GM12873 (cell line): Measurements from ENCODE around the gene SMIM24.

ENCODE experiments used
- CTCF ChIP-seq: IDR thresholded peaks from 2 replicates; pipeline ENCODE4 v1.5.1; 2012; ENCODE audit warnings: low read depth, mild to moderate bottlenecking, moderate library complexity, low read length, control low read depth; ENCODE audit not compliant: insufficient read depth; ENCODE audit errors: missing control alignments

Gene SMIM24

GRCh38 chr19:3459089-3459881 is 21.0 kb downstream of the SMIM24 start:
- TF ChIP-seq CTCF, result no peak

GRCh38 chr19:3458229-3459088 is 21.9 kb downstream of the SMIM24 start:
- TF ChIP-seq CTCF, result no peak

GRCh38 chr19:3457528-3458228 is 22.6 kb downstream of the SMIM24 start:
- no peak for TF ChIP-seq CTCF

- TF ChIP-seq CTCF, result no peak
Measured at GRCh38 chr19:3456925-3457527, 23.3 kb downstream of the SMIM24 start.

GRCh38 chr19:3455960-3456601 is 24.2 kb downstream of the SMIM24 start:
- TF ChIP-seq CTCF, result no peak

- no peak for TF ChIP-seq CTCF
Measured at GRCh38 chr19:3455393-3455955, 24.9 kb downstream of the SMIM24 start.
